RKO (cell line): ENCODE data around the gene FBN1.

Experiments used
- DNase-seq: peaks from one replicate; pipeline ENCODE4 v3.0.0-alpha.2; 2016; ENCODE audit warnings: low spot score

The FBN1 gene

DNA sequence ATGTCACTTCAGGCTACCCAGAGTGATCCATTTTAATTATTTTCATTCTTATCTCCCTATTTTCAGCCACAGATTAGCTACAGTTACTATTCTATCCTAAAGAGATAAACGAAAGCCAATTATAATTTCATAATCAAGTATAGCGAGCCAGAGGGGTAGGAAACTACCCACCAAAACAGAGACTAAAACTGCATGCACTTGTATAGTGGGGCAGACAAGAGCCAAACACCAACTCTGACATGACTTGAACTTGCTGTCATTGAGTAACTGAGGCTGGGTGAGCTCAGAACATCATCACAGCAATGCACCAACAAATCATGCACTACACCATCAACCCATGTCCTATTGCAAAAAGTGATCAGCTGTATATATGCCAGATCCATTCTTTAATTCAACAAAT is 64.8 kb downstream of the FBN1 start:
- no peak for DNase-seq

DNA sequence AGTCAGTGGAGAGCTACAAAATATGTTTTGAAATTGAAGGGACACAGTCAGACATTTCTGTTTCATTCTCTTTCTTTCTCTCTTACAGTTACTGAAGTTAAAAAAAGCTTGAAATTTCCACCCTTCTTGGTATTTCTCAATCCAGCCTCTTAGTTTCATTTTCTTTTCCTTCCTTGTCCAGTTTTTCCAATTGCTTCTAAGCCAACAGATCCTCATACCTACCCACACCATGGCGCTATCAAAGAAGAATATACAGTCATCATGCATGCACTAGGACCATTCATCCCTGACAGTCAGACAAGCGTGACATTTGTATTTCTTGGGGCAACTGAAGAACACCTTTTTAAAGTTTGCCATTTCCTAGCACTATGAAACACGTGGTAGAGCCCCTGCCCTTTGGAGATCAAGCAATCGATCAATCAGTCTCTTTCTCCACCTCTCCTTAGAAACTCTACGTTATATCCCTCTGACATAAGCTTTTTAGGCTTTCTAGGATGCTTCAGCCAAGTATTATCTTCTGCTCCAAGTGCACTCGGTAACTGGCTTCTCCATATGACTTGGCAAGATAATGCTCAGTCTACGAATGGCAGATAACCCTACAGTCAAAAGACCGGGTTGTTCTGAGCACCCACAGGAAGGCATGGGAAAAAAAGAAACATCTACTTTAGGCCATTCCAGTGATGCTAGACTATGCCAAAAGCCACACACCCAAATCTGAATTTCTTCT is 65.4 kb downstream of the FBN1 start:
- no peak for DNase-seq

DNA sequence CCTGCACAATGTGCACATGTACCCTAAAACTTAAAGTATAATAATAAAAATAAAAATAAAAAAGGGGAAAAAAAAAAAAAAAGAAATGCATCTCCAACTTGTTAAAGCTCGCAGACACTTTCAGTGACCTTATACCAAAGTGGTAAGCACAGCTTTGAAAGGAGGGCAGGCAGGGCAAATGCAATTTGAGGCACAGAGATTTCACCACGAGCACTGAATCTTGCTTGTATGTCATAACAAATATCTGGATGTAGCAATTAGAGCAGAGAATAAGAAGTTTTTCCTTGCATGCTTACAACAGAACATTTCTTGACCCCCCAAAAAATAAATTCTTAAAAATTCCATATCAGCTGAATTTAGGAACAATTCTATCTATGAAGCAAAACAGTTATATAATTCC is 66.5 kb downstream of the FBN1 start:
- no peak for DNase-seq

DNA sequence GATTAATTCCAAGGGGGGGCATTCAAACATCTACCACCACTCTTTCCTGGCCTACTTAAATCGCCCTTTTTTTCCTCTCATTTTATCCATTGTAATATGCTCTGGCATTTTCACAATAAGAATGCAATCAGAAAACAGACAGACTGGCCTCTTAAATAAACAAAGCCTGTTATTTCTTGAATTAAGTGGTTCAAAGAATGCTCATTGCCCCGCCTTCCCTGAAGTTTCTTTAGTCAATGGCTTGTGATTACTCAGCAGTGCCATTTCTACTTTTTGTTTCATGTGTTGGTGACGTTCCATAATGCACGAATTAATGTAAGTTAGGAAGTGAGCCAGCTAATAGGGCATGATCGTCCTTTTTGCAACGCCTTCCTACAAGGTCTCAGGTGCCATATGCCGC is 68.0 kb downstream of the FBN1 start:
- no peak for DNase-seq

GRCh38 chr15:48574187-48574586 is 71.3 kb downstream of the FBN1 start:
- no peak for DNase-seq

DNA sequence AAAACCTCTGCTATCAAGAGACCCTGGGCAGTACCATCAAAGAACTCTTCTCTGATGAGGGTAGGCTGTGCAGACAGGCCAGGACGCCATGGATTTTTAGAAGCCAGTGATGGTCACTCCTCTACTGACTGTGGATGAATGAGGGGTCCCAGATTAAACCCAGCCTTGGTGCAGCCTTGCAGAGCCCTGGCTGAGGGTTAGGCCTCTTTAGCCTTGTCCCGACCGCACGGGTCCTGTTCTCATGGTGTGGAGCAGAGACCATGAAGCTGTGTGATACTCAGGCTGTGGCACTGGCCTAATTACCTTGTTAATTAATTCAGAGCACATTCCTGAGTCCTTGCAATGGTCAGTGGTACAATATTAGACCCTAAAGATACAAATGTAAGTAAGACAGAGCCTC is 71.7 kb downstream of the FBN1 start:
- DNase-seq = no peak

DNA sequence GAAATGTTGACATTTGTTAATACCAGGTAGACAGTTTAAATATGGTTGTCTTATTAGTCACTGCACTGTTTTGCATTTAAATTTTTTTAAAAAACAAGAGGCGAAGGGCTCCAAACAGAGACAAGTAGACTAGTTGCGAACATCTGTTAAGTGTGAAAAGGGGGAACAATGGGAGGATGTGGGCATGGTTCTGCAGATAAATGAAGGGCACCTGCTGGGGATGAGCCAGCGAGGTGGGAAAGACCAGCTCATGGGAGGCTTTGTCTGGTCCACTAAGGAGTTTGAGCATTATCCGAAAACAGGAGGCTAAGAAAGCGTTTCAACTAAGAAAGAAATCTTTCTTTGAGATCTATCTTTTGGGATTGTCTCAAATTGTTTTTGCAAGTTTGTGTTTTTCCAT is 72.7 kb downstream of the FBN1 start:
- no peak for DNase-seq

- DNase-seq = no peak
These were observed 74.0 kb downstream of the FBN1 start for GRCh38 chr15:48571510-48571909.

- no peak for DNase-seq
These were observed 74.7 kb downstream of the FBN1 start for GRCh38 chr15:48570822-48571221.

- no peak for DNase-seq
These were observed 75.8 kb downstream of the FBN1 start for GRCh38 chr15:48569591-48570302.

DNA sequence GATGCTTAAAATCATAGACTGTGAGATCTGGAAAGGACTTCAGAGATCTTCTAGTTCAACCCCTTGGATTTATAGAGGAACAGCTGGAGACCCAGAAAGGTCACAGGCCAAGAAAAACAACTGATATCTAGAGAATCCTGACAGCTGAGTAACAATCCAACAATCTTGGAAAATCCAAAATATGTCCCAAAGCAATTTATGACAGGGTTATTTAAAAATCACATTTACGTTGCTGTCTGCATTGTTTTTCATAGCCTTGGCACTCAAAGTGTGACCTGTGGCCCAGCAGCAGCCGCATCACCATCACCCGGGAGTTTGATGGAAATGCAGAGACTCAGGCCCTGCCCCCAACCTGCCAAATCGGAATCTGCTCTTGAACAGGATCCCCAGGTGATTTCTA is 78.8 kb downstream of the FBN1 start:
- DNase-seq = no peak

DNA sequence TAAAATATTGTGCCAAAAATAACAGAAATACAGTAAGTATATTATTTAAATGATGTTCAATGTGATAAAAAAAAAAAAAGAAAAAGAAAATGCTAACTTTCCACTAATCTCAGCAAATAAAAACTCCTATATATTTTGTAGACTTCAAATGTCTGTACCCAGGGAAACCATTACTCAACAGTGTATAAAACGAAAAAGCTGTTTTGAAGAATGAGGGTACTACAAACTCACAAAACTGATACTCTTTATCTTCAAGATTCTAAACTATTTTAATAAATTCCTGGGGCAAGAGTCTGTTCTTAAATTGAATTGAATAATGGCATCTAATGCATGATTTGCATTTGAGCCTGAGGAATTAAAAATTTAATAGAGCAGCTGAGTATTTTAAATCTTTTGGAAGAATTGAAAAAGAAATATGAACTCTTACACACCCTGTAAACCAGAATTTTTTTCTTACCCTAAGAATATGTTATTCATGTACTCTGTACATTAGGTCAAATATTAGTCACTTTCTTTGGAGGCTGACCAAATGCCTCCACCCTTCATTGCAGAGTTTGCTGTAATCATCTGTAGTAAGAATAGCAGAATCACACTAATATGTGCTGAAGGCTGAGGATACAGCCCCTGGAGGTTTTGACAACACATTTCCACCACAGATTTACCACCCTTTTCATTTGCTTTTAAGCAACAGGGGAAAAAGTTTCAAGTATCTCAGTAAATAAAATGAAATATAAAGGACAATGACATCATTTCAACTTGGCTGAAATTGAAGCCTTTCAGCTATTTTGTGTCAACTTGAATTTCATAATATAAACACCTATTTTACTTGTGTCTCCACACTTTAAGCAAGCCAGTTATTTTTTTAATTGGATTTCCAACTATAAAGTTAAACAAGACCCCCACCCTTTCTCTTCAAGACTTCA is 79.7 kb downstream of the FBN1 start:
- peak; percentile 23 for DNase-seq

DNA sequence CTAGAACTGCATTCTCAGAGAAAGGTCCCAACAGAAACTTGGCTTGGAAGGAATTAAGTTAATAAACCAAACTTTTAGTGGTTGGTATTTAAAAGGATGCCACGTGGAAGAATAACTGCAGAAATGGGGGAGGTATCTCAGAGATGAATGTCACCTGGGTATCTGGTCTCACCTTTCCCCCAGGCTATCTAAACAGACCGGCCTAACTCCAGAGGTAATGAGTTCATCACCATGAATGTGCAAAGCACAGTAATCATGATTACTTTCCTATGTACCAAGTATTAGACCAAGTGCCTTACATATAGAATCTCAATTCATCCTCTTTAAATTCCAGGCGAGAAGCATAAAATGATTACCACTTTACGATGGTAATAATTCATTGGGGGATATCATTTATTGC is 80.8 kb downstream of the FBN1 start:
- no peak for DNase-seq

DNA sequence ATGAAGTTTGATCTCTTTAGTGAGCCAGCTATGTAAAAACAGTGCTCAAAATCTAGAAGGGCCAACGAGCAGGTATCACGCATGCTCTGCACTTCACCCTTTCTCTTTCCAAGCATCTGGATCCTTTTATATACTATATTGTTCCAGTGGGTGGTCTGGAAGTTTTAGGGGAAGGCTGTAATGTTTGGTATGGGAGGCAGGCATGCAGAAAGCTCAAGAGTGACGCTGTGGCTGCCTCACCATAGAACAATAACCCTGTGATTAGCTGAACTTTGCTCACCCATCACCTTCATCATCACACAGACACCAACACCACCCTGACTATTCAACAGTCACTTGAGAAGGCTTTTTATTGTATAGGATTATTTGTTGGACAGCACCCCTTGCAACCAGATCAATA is 81.6 kb downstream of the FBN1 start:
- DNase-seq = no peak

GRCh38 chr15:48560321-48561051 is 85.0 kb downstream of the FBN1 start:
- no peak for DNase-seq

- no peak for DNase-seq
These were observed 86.2 kb downstream of the FBN1 start for GRCh38 chr15:48559285-48559684.

DNA sequence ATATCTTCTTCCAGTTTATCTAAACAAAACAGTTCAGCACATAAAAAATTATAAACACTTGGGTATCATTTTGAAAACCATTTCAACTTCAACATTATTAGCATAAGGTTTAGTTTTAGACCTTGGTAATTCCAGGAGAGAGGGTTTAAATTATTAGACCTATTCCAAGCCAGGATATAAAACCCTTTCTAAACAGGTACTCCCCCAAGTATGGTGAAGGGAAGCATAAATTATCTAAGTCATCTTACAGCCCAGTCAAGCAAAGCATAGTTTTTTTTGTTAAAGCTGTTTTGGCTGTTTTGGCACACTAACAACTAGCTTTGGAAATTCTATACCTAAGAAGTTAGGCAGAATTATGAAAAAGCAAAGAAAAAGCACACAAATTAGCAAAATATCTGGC is 87.3 kb downstream of the FBN1 start:
- no peak for DNase-seq

- no peak for DNase-seq
These were observed 88.2 kb downstream of the FBN1 start for GRCh38 chr15:48557335-48557734.

GRCh38 chr15:48556159-48556897 is 89.2 kb downstream of the FBN1 start:
- DNase-seq = no peak

GRCh38 chr15:48555241-48555881 is 90.1 kb downstream of the FBN1 start:
- no peak for DNase-seq

DNA sequence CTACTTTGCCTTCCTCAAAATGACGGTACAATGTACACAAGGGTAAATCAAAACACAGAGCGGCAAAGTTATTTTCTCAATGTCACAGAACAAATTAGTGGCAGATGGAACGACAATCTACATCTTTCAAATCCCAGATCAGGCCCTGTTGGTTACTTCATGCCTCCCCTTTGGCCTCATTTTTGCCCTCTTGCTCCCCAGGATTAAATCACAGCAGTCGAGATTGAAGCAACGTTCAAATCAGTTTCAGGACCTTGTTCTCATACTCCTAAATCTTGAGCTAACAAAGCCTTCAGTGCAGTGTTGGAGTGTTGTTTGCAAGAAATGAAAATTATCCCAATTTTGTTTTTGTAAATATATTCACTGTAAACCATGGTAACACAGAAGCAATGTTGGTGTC is 91.4 kb downstream of the FBN1 start:
- DNase-seq = no peak
